ENCODE measurements around the gene NUDT10.

Gene NUDT10

DNA sequence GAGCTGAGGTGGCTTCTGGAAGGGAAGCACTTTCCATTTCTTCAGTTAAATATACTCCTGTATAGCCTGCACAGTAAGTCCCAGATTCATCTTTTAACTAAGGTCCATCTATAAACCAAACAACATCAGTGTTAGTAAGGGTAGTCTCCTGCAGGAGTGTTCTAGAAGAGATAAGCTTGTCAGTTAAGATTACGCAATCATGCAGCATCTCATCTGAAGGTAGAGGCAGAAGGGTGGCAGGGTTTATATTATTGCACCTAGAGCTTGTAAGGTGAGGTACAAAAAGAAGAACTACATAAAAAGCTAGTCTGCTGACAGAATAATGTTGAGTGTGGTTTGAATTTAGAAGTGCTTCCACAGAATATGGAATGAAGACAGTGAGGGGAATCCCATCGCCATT, 44.0 kb downstream of the NUDT10 start:
- TF ChIP-seq, protein P1, sequence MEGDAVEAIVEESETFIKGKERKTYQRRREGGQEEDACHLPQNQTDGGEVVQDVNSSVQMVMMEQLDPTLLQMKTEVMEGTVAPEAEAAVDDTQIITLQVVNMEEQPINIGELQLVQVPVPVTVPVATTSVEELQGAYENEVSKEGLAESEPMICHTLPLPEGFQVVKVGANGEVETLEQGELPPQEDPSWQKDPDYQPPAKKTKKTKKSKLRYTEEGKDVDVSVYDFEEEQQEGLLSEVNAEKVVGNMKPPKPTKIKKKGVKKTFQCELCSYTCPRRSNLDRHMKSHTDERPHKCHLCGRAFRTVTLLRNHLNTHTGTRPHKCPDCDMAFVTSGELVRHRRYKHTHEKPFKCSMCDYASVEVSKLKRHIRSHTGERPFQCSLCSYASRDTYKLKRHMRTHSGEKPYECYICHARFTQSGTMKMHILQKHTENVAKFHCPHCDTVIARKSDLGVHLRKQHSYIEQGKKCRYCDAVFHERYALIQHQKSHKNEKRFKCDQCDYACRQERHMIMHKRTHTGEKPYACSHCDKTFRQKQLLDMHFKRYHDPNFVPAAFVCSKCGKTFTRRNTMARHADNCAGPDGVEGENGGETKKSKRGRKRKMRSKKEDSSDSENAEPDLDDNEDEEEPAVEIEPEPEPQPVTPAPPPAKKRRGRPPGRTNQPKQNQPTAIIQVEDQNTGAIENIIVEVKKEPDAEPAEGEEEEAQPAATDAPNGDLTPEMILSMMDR (IDR thresholded peaks at IDR 0.05): no peak
